CD4-positive, alpha-beta T cell (primary cell): ENCODE results near the gene RNF213. TPM values are rescaled to one million over a fixed set of nuclear protein-coding genes. Genes with fewer than 3 reads are reported as not detected.

ENCODE experiments used
- ATAC-seq: fragments of 200-7000 bp; cut with Tn5 transposase; one replicate; pipeline ENCODE4 v1.10.0; 2022; ENCODE audit warnings: mild to moderate bottlenecking; ENCODE audit not compliant: poor library complexity
- CTCF ChIA-PET: fragments of 350-600 bp; sonication (Branson Sonifier 250); formaldehyde crosslinking; loops from one replicate; lab custom pipeline; 2021; ENCODE audit warnings: antibody characterized with exemption, inconsistent platforms; lab: Charles Lee
- POLR2A ChIA-PET: fragments of 350-600 bp; sonication (Branson Sonifier 250); formaldehyde crosslinking; loops from one replicate; lab custom pipeline; 2021; ENCODE audit warnings: antibody characterized with exemption, inconsistent platforms; lab: Charles Lee
- DNase-seq, 14 experiments: peaks; one replicate each; pipeline ENCODE4 v3.0.0-alpha.2; 2013 to 2020; ENCODE audit warnings: mixed read lengths in 2 of 14
- H3K27ac ChIP-seq, 2 donors: one replicate each; pipeline versions ENCODE4 v1.5.1 to v1.7.0; 2013; ENCODE audit warnings: low read length in 2 of 2, low read depth in 1 of 2, mild to moderate bottlenecking in 1 of 2
- H3K27me3 ChIP-seq, 2 experiments: 1 replicate in 1 of 2; 2 replicates in 1 of 2; pipeline versions ENCODE4 v1.6.1 to v1.7.0; 2013; ENCODE audit warnings: low read length in 2 of 2, control low read depth in 1 of 2, mild to moderate bottlenecking in 1 of 2, moderate library complexity in 1 of 2; ENCODE audit not compliant: insufficient read depth in 2 of 2, control insufficient read depth in 1 of 2
- H3K36me3 ChIP-seq: one replicate; pipeline ENCODE4 v1.6.1; 2013; ENCODE audit warnings: low read length, control low read depth; ENCODE audit not compliant: insufficient read depth
- H3K4me1 ChIP-seq: one replicate; pipeline ENCODE4 v1.6.1; 2013; ENCODE audit warnings: low read length, control low read depth; ENCODE audit not compliant: insufficient read depth
- H3K4me3 ChIP-seq: one replicate; pipeline ENCODE4 v1.5.1; 2013; ENCODE audit warnings: mild to moderate bottlenecking, low read length, moderate library complexity
- H3K9me3 ChIP-seq, 2 experiments: 1 replicate in 1 of 2; 2 replicates in 1 of 2; pipeline versions ENCODE4 v1.6.1 to v1.7.0; 2013; ENCODE audit warnings: low read length in 2 of 2, mild to moderate bottlenecking in 2 of 2, control low read depth in 1 of 2, moderate library complexity in 1 of 2; ENCODE audit not compliant: control insufficient read depth in 1 of 2, insufficient read depth in 1 of 2
- H3K27ac Mint-ChIP-seq: one replicate; pipeline ENCODE4 v1.8.0; 2020; ENCODE audit warnings: mixed read lengths
- H3K27me3 Mint-ChIP-seq: one replicate; pipeline ENCODE4 v1.8.0; 2021; ENCODE audit warnings: mixed read lengths
- H3K36me3 Mint-ChIP-seq: one replicate; pipeline ENCODE4 v1.8.0; 2021; ENCODE audit warnings: low read depth, mixed read lengths
- H3K4me1 Mint-ChIP-seq: one replicate; pipeline ENCODE4 v1.8.0; 2021; ENCODE audit warnings: low read depth, mixed read lengths
- H3K4me3 Mint-ChIP-seq: one replicate; pipeline ENCODE4 v1.8.0; 2020; ENCODE audit warnings: mild to moderate bottlenecking, mixed read lengths
- H3K9me3 Mint-ChIP-seq: one replicate; pipeline ENCODE4 v1.8.0; 2020; ENCODE audit warnings: mixed read lengths
- intact Hi-C, 2 experiments: fragments of 100-400 bp; cut with DNase I in 1 of 2; cut with micrococcal nuclease in 1 of 2; formaldehyde crosslinking; loops; one replicate each; pipeline versions ENCODE4 v1.15.1 to v1.9.0; 2023 to 2025; cut with DNase I, micrococcal nuclease
- total RNA-seq, 174 experiments: library from RNA in 2 of 174; stranded (reverse) in 2 of 174; gene quantifications; one replicate each; pipeline ENCODE4 v1.2.3 and lab custom pipeline; 2021 to 2026
- TF ChIP-seq, protein P1 (sequence below): fragments of 200-600 bp; IDR thresholded peaks from one replicate; pipeline ENCODE4 v1.8.0; 2022; ENCODE audit warnings: antibody characterized with exemption, mild to moderate bottlenecking

RNF213 gene
- total RNA-seq, 2 experiments from 2014 or later: 290 to 312 TPM

DNA sequence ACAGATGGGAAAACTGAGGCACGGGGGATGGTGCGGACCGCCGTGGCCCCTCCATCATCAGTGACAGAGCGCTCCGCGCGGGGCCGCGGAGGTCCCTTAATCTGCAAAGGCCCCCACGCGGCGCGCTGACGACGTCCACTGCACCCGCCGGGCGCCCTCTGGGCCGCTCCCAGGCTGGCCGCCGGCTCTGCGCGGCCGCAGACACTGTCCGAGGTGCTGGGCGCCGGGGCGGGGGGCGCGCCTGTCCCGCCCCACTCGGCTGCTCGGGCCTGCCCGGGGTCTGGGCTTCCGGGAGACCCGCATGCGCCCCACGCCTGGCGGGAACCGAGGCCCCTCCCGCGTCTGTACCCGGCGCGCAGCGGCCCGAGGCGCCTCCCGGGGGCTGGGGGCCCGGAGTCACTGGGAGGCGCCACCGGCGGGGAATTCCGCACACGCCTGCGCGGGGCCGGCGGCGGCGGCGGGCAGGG is 550 bp upstream of the RNF213 start:
- peak overlapping the region; percentile 74 to 86 for H3K27ac ChIP-seq
- peak overlapping the region; percentile 98 for H3K27ac Mint-ChIP-seq
- H3K27me3 ChIP-seq: no peaks in the 10 kb centered on the region
- TF ChIP-seq, protein P1, sequence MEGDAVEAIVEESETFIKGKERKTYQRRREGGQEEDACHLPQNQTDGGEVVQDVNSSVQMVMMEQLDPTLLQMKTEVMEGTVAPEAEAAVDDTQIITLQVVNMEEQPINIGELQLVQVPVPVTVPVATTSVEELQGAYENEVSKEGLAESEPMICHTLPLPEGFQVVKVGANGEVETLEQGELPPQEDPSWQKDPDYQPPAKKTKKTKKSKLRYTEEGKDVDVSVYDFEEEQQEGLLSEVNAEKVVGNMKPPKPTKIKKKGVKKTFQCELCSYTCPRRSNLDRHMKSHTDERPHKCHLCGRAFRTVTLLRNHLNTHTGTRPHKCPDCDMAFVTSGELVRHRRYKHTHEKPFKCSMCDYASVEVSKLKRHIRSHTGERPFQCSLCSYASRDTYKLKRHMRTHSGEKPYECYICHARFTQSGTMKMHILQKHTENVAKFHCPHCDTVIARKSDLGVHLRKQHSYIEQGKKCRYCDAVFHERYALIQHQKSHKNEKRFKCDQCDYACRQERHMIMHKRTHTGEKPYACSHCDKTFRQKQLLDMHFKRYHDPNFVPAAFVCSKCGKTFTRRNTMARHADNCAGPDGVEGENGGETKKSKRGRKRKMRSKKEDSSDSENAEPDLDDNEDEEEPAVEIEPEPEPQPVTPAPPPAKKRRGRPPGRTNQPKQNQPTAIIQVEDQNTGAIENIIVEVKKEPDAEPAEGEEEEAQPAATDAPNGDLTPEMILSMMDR: no peak
- H3K9me3 Mint-ChIP-seq: no peaks in the 10 kb centered on the region
- peaks cover 20% of the 10 kb centered on the region for H3K36me3 Mint-ChIP-seq
- ChIA-PET CTCF (no interaction called here), POLR2A (interaction anchor here (2.1 kb wide), 1 partner anchor 13 kb away, joined by 11 read pairs; no protein-coding TSS in a partner anchor)
- H3K4me3 Mint-ChIP-seq: peak overlapping the region; percentile 97
- H3K4me1 ChIP-seq: peaks cover 72% of the 10 kb centered on the region
- ATAC-seq (peak; percentile 63), DNase-seq (peak; percentile 60 to 94 (median 78))
- peaks cover 46% of the 10 kb centered on the region for H3K4me1 Mint-ChIP-seq
- H3K27me3 Mint-ChIP-seq: no peaks in the 10 kb centered on the region
- H3K4me3 ChIP-seq: peak overlapping the region; percentile 55
- H3K9me3 ChIP-seq: no peaks in the 10 kb centered on the region
- no peaks in the 10 kb centered on the region for H3K36me3 ChIP-seq
- intact Hi-C loops: loop anchor here (1.0 to 10.0 kb wide), 4 partner anchors 41 to 1255 kb away; partner anchors contain the start of genes ACTG1 (in 1 of the 2), EIF4A3 (in 1 of the 2) and GAA (in 1 of the 2)

DNA sequence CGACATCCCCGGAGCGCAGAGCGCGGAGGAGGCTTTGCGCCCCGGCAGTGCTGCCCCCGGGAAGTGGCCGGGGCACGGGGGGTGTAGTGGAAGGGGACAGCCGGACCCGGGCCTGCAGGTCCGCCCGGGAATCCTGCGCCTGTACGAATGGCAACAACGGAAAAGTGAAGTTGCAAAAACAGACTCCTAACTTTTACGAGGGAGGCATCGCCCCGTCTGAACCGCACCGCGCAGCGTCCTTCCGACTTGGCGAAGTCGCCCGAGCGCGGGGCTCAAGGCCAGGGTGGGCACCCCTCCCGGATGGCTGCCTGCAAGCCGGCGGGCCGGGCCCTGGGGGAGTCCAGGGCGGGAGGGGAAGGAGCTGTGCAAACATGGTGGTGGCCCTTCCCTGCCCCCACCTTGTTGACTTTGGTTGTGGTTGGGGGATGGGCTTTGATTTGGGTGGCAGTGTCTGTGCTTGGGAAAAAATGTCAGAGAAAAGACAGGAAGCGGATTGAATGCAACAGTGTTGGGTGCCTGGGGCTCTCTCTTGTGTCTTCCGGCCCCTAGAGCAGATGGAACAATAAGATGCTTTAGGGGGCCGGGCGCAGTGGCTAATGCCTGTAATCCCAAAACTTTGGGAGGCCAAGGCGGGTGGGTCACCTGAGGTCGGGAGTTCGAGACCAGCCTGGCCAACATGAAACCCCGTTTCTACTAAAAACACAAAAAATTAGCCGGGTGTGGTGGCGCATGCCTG is 675 bp downstream of the RNF213 start:
- H3K27me3 ChIP-seq: no peaks in the 10 kb centered on the region
- H3K9me3 ChIP-seq: no peaks in the 10 kb centered on the region
- peaks cover 29% of the 10 kb centered on the region for H3K36me3 Mint-ChIP-seq
- intact Hi-C loops: loop anchor here (2.0 to 10.0 kb wide), 2 partner anchors 43 to 1253 kb away; partner anchors contain the start of gene ACTG1 (in 1 of the 2)
- peak overlapping the region; percentile 92 for H3K4me3 Mint-ChIP-seq
- peak; percentile 61 for ATAC-seq
- H3K27me3 Mint-ChIP-seq: no peaks in the 10 kb centered on the region
- H3K4me1 Mint-ChIP-seq: peaks cover 56% of the 10 kb centered on the region
- ChIA-PET POLR2A (interaction anchor here (0.6 to 2.1 kb wide), 5 partner anchors 9 to 41 kb away, joined by 3 to 11 read pairs (median 3); partner anchors contain the start of genes SGSH and SLC26A11), CTCF (no interaction called here)
- H3K27ac ChIP-seq: peak overlapping the region; percentile 76 to 97
- H3K27ac Mint-ChIP-seq: peak overlapping the region; percentile 94
- H3K9me3 Mint-ChIP-seq: no peaks in the 10 kb centered on the region
- TF ChIP-seq, protein P1: no peak
- H3K4me3 ChIP-seq: peak overlapping the region; percentile 89
- peaks cover 73% of the 10 kb centered on the region for H3K4me1 ChIP-seq
- H3K36me3 ChIP-seq: peaks cover 4% of the 10 kb centered on the region
- peak; percentile 57 to 92 (median 76) for DNase-seq

DNA sequence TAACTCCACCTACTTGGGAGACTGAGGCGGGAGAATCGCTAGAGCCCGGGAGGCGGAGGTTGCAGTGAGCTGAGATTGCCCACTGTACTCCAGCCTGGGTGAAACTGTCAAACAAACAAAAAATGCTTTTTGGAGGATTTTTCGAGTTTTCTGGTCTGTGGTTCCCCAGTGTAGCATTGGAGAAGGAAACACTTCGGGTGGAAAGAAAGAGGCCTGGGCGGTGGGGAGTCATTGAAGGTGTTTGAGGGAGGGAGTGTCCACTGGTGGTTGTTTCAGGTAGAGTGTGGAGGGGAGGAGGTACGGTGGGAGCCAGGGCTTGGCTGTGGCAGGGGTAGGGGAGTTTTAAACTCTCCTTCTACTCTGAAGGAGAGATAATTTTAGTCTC is 1.2 kb downstream of the RNF213 start:
- POLR2A ChIA-PET: interaction anchor here (0.6 to 2.1 kb wide), 5 partner anchors 9 to 42 kb away, joined by 3 to 11 read pairs (median 3); partner anchors contain the start of genes SGSH and SLC26A11
- Histone ChIP-seq H3K27me3 (no peaks in the 10 kb centered on the region), H3K4me3 (peak overlapping the region; percentile 89), H3K36me3 (peaks cover 7% of the 10 kb centered on the region), H3K27ac (peak overlapping the region; percentile 76 to 97), H3K4me1 (peaks cover 79% of the 10 kb centered on the region), H3K9me3 (no peaks in the 10 kb centered on the region)
- ATAC-seq (no peak), DNase-seq (no peak)
- TF ChIP-seq, protein P1: no peak
- Mint-ChIP-seq H3K4me1 (peaks cover 56% of the 10 kb centered on the region), H3K36me3 (peaks cover 29% of the 10 kb centered on the region), H3K4me3 (peak overlapping the region; percentile 92), H3K27ac (peak overlapping the region; percentile 94), H3K27me3 (no peaks in the 10 kb centered on the region), H3K9me3 (no peaks in the 10 kb centered on the region)
- CTCF ChIA-PET: no interaction called here
- intact Hi-C loops: loop anchor here (2.0 to 10.0 kb wide), 3 partner anchors 43 to 1253 kb away; partner anchors contain the start of genes ACTG1 (in 1 of the 2) and EIF4A3 (in 1 of the 2)
